NT2/D1 (cell line): ENCODE results near the gene TPD52L1.

Experiments used
- SUZ12 ChIP-seq: IDR thresholded peaks from 2 replicates; pipeline ENCODE4 v1.6.1; 2011; ENCODE audit not compliant: insufficient read length, insufficient read depth; ENCODE audit errors: extremely low read depth
- ZNF274 ChIP-seq: IDR thresholded peaks from 2 replicates; pipeline ENCODE4 v1.6.1; 2011; ENCODE audit warnings: mild to moderate bottlenecking, low read depth, low read length

DNA sequence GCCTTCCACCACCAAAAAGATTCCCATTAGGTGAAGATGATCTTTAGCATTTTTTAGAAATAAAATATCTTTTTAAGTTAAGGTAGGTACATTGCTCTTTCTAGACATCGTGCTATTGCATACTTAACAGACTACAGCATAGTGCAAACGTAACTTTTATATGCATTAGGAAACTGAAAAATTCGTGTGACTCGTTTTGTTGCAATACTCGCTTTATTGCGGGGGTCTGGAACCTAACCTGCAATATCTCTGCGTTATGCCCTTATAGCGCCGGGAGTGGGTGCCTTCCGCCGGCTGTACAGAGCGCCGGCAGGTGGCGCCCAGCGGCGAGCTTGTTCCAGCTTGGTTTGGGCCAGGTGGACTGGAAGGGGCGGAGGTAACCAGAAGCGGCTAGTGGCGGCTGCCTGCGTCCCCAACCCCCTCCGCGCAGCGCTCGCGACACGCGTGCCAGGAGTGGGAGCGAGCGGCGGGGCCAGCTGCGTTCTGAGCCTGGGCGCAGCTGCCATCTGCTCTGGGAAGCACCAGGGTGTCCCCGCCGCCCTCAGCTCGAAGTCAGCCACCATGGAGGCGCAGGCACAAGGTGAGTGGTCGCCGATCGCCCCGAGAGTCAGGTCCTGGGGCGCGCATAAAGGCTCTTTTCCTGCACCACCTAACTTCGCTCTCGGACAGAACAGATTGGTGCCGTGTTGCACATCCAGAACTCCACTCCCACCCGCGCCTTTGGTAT, at the start of gene TPD52L1:
- TF ChIP-seq SUZ12 (no peak), ZNF274 (no peak)
